GM12892 (cell line): ENCODE measurements around the gene GABRB1.

Experiments used
- POLR2A ChIP-seq: IDR thresholded peaks from 2 replicates; pipeline ENCODE4 v1.6.1; 2011; ENCODE audit warnings: low read depth, low read length, control low read depth
- POLR2AphosphoS5 ChIP-seq: IDR thresholded peaks from 2 replicates; pipeline ENCODE4 v1.6.1; 2011; ENCODE audit warnings: low read depth, low read length, control low read depth
- TAF1 ChIP-seq: IDR thresholded peaks from 2 replicates; pipeline ENCODE4 v1.6.1; 2011; ENCODE audit warnings: low read depth, mild to moderate bottlenecking, control low read depth, low read length, borderline replicate concordance

- TF ChIP-seq POLR2A (no peak), POLR2AphosphoS5 (no peak), TAF1 (no peak)
Observed at GRCh38 chr4:47309165-47309564, 277.8 kb downstream of the GABRB1 start.
